Osteoblast (primary cell): Measurements from ENCODE around the gene EXPH5. TPM values are rescaled to one million over a fixed set of nuclear protein-coding genes. Genes with fewer than 3 reads are reported as not detected.

Source experiments
- DNase-seq: peaks from one replicate; pipeline ENCODE4 v3.0.0; 2011; ENCODE audit warnings: low spot score, mixed read lengths; ENCODE audit not compliant: insufficient read length; ENCODE audit errors: missing footprints
- H2AFZ ChIP-seq: 2 replicates; pipeline ENCODE4 v1.6.0; 2011; ENCODE audit warnings: mild to moderate bottlenecking, low read length
- H3K27ac ChIP-seq: 2 replicates; pipeline ENCODE4 v1.5.1; 2011; ENCODE audit warnings: mild to moderate bottlenecking, low read depth, low read length, moderate library complexity
- H3K27me3 ChIP-seq: 2 replicates; pipeline ENCODE4 v1.6.0; 2012; ENCODE audit warnings: mild to moderate bottlenecking, control low read depth, inconsistent platforms, low read length, moderate library complexity; ENCODE audit not compliant: insufficient read depth
- H3K36me3 ChIP-seq: 2 replicates; pipeline ENCODE4 v1.5.1; 2011; ENCODE audit warnings: mild to moderate bottlenecking, low read length, control low read depth, moderate library complexity; ENCODE audit not compliant: insufficient read depth
- H3K4me1 ChIP-seq: 2 replicates; pipeline ENCODE4 v1.5.1; 2011; ENCODE audit warnings: mild to moderate bottlenecking, low read length, control low read depth, moderate library complexity; ENCODE audit not compliant: insufficient read depth
- H3K4me2 ChIP-seq: 2 replicates; pipeline ENCODE4 v1.6.0; 2011; ENCODE audit warnings: mild to moderate bottlenecking, low read length; ENCODE audit not compliant: insufficient read depth
- H3K4me3 ChIP-seq: fragments of 200-600 bp; sonication (generic); 3 replicates; pipeline ENCODE4 v1.5.1; 2012; ENCODE audit warnings: mild to moderate bottlenecking, low read length, inconsistent platforms; ENCODE audit not compliant: insufficient read depth
- H3K79me2 ChIP-seq: 2 replicates; pipeline ENCODE4 v1.6.0; 2012; ENCODE audit warnings: mild to moderate bottlenecking, low read length, control low read depth, inconsistent platforms; ENCODE audit not compliant: insufficient read depth
- H3K9me3 ChIP-seq: 2 replicates; pipeline ENCODE4 v1.5.1; 2011; ENCODE audit warnings: low read depth, low read length, control low read depth
- H4K20me1 ChIP-seq: 2 replicates; pipeline ENCODE4 v1.6.0; 2012; ENCODE audit warnings: mild to moderate bottlenecking, low read length, control low read depth; ENCODE audit not compliant: insufficient read depth
- CTCF ChIP-seq: IDR thresholded peaks from 2 replicates; pipeline ENCODE4 v1.5.1; 2011; ENCODE audit warnings: mild to moderate bottlenecking, low read depth, low read length, moderate library complexity; ENCODE audit errors: extremely low read depth
- total RNA-seq: library from RNA; depleted of rRNA; stranded (reverse); fragments of >200 nt; gene quantifications from 2 replicates; pipeline ENCODE4 v1.2.3, GENCODE V29; 2012

Gene EXPH5
- total RNA-seq, 1 donor = under 0.01 TPM

DNA sequence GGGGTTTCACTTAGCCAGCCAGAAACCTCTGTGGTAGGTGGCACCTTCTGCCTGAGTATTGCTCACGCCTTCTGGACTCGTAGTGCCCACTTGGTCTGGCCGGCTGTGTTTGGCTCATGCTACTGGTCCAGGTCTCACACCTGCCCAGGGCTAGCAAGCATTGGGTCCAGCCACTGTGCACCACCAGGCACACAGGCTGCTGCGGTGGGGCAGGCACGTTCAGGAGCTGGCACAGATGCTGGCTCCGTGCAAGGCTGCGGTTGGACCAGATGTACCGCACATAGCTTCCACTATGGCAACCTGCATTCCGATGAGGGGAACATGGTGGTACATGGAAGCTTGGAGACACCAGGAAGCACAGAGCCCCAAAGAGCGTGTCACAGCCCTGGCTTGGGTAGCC lies 34.8 kb upstream of the EXPH5 start:
- Histone ChIP-seq H3K4me1 (no peaks in the 10 kb centered on the region), H3K9me3 (no peaks in the 10 kb centered on the region), H4K20me1 (no peaks in the 10 kb centered on the region), H3K27me3 (peaks cover 3% of the 10 kb centered on the region), H3K27ac (no peak overlapping the region), H3K4me2 (no peak overlapping the region), H2AFZ (no peak overlapping the region), H3K79me2 (no peaks in the 10 kb centered on the region), H3K4me3 (no peak overlapping the region), H3K36me3 (no peaks in the 10 kb centered on the region)
- no peak for TF ChIP-seq CTCF
- no peak for DNase-seq

GRCh38 chr11:108624196-108624925 lies 30.8 kb upstream of the EXPH5 start:
- H4K20me1 ChIP-seq = no peaks in the 10 kb centered on the region
- H3K9me3 ChIP-seq = no peaks in the 10 kb centered on the region
- no peak overlapping the region for H3K4me2 ChIP-seq
- H3K79me2 ChIP-seq = no peaks in the 10 kb centered on the region
- H3K27me3 ChIP-seq = no peaks in the 10 kb centered on the region
- H2AFZ ChIP-seq = no peak overlapping the region
- no peak for TF ChIP-seq CTCF
- H3K4me3 ChIP-seq = no peak overlapping the region
- H3K27ac ChIP-seq = no peak overlapping the region
- no peaks in the 10 kb centered on the region for H3K4me1 ChIP-seq
- no peak for DNase-seq
- H3K36me3 ChIP-seq = no peaks in the 10 kb centered on the region

DNA sequence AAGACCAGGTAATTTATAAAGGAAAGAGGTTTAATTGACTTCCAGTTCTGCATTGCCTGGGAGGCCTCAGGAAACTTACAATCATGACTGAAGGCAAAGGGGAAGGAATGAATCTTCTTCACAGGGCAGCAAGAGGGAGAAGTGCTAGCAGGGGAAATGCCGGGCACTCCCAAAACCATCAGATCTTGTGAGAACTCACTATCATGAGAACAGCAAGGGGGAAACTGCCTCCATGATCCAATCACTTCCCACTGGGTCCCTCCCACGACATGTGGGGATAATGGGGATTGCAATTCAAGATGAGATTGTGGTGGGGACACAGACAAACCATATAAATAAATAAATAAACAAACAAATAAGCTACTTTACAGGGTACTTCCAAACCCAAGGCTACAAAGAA lies 28.8 kb upstream of the EXPH5 start:
- Histone ChIP-seq H3K4me1 (peaks cover 2% of the 10 kb centered on the region), H3K36me3 (no peaks in the 10 kb centered on the region), H3K4me3 (no peak overlapping the region), H3K4me2 (no peak overlapping the region), H3K79me2 (no peaks in the 10 kb centered on the region), H3K27me3 (no peaks in the 10 kb centered on the region), H3K27ac (no peak overlapping the region), H4K20me1 (no peaks in the 10 kb centered on the region), H3K9me3 (no peaks in the 10 kb centered on the region), H2AFZ (no peak overlapping the region)
- no peak for TF ChIP-seq CTCF
- DNase-seq = no peak

DNA sequence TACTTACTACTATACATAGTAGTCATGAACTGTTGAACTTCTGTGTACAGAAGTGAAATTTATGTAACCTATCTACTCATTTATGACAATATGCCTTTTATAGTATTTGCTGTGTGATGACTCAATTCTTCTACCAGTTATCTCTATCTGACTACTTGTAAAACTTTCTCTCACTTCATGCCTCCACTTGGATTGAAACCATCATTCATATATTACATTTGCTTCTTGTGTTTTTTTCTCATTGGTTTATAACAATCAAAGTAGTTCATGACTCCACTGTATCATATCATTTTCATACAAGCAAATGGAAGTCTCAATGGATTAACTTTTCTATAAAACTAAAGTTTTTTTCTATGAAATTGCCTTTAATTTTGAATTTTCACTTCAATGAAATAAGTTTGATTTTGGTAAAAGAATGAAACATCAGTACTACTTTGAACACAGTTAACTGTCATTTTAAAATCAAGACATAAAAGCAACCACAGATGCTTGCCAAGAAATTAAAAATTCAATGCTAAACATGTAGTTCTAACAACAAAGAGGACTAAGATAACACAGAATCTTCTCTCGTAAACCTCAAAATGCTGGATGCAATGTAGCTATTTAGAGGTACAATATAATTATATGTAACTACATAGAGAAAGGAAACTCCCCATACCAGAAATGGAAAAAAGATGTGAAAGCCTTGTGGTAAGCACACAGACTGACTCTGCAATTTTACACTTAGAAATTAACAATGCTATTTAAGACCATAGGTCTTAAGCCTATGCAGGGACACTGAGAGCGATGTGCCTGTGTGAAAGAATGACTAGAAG lies 27.6 kb upstream of the EXPH5 start:
- Histone ChIP-seq H3K36me3 (no peaks in the 10 kb centered on the region), H4K20me1 (no peaks in the 10 kb centered on the region), H2AFZ (no peak overlapping the region), H3K27me3 (no peaks in the 10 kb centered on the region), H3K4me3 (no peak overlapping the region), H3K4me1 (peaks cover 11% of the 10 kb centered on the region), H3K4me2 (no peak overlapping the region), H3K9me3 (no peaks in the 10 kb centered on the region), H3K27ac (no peak overlapping the region), H3K79me2 (no peaks in the 10 kb centered on the region)
- DNase-seq = no peak
- no peak for TF ChIP-seq CTCF
